Gastroesophageal sphincter (tissue), 3 donors: ENCODE results near the gene PAM.

Experiments used
- EP300 ChIP-seq: sonication (generic); formaldehyde crosslinking; IDR thresholded peaks from one replicate; pipeline ENCODE4 v1.6.1; 2017; ENCODE audit warnings: antibody characterized with exemption, mild to moderate bottlenecking
- POLR2A ChIP-seq, 2 donors: fragments of 450-650 bp; IDR thresholded peaks; one replicate each; pipeline ENCODE4 v1.6.1; 2017; ENCODE audit warnings: antibody characterized with exemption in 2 of 2, mild to moderate bottlenecking in 2 of 2, moderate library complexity in 1 of 2
- POLR2AphosphoS5 ChIP-seq: sonication (generic); formaldehyde crosslinking; IDR thresholded peaks from one replicate; pipeline ENCODE4 v1.6.1; 2017; ENCODE audit warnings: antibody characterized with exemption
- TF ChIP-seq, protein P1 (sequence below), 4 experiments: fragments of 200-600 bp in 2 of 4; fragments of 450-650 bp in 2 of 4; sonication (generic) in 1 of 4; IDR thresholded peaks; one replicate each; pipeline ENCODE4 v1.5.1; 2017 to 2019; ENCODE audit warnings: antibody characterized with exemption in 4 of 4, mild to moderate bottlenecking in 2 of 4, moderate library complexity in 2 of 4

DNA sequence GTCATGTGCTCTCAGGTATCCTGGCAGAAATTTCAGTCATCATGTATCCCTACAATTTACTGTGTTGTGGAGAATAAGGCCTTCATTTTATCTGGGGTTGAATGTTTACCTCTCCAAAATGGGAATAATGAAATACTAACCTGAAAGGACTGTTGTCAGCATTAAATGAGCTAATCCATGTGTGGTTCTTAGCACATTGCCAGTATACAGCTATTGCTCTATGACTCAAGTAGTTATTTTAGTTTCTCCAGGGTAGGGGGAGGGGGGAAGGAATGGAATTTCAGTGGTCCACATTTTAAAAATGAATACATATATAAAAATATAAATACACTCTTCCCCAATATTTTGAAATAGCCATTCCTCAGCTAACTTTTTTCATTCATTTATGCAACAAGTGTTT is 3.5 kb downstream of the PAM start:
- TF ChIP-seq POLR2A (IDR thresholded peaks at IDR 0.05) (no peak), POLR2AphosphoS5 (peak; percentile 47), EP300 (no peak)
- TF ChIP-seq, protein P1, sequence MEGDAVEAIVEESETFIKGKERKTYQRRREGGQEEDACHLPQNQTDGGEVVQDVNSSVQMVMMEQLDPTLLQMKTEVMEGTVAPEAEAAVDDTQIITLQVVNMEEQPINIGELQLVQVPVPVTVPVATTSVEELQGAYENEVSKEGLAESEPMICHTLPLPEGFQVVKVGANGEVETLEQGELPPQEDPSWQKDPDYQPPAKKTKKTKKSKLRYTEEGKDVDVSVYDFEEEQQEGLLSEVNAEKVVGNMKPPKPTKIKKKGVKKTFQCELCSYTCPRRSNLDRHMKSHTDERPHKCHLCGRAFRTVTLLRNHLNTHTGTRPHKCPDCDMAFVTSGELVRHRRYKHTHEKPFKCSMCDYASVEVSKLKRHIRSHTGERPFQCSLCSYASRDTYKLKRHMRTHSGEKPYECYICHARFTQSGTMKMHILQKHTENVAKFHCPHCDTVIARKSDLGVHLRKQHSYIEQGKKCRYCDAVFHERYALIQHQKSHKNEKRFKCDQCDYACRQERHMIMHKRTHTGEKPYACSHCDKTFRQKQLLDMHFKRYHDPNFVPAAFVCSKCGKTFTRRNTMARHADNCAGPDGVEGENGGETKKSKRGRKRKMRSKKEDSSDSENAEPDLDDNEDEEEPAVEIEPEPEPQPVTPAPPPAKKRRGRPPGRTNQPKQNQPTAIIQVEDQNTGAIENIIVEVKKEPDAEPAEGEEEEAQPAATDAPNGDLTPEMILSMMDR (IDR thresholded peaks at IDR 0.05): no peak
